GM12891 (cell line): ENCODE results near the gene ATE1.

Source experiments
- PAX5 ChIP-seq: IDR thresholded peaks from 2 replicates; pipeline ENCODE4 v1.6.1; 2011; ENCODE audit warnings: low read length, moderate library complexity, mild to moderate bottlenecking; ENCODE audit not compliant: insufficient read depth, severe bottlenecking
- POLR2A ChIP-seq: IDR thresholded peaks from 2 replicates; pipeline ENCODE4 v1.6.1; 2011; ENCODE audit warnings: low read depth, low read length, control low read depth
- POLR2AphosphoS5 ChIP-seq: IDR thresholded peaks from 2 replicates; pipeline ENCODE4 v1.6.1; 2011; ENCODE audit warnings: low read depth, low read length, control low read depth
- POU2F2 ChIP-seq: IDR thresholded peaks from 2 replicates; pipeline ENCODE4 v1.6.1; 2011; ENCODE audit warnings: low read depth, mild to moderate bottlenecking, control low read depth, low read length, moderate library complexity
- SPI1 ChIP-seq: IDR thresholded peaks from 2 replicates; pipeline ENCODE4 v1.6.1; 2011; ENCODE audit warnings: low read depth, low read length, control low read depth
- TAF1 ChIP-seq: IDR thresholded peaks from 2 replicates; pipeline ENCODE4 v1.6.1; 2011; ENCODE audit warnings: low read depth, low read length, control low read depth

DNA sequence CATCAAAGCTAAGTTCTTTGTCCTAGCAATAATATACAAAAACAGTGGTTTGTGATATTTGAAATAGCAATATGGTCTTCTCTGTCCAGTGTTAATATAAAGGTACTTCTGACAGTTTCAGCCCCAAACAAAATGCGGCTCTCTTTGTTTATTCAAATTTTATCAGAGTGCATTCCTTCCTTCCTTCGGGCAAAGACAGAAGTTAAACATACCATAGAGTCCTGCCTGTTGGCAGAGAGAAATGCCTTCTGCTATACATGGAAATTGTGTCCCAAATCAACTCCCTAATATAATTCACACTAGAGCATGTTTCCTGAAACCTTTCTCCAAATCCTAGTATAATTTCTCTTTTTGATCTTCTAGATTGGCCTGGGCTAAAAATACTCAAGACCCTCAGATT lies 21.2 kb upstream of the ATE1 start:
- TF ChIP-seq SPI1: no peak
- no peak for TF ChIP-seq TAF1
- no peak for TF ChIP-seq POLR2AphosphoS5
- TF ChIP-seq POLR2A: no peak
- no peak for TF ChIP-seq POU2F2
- no peak for TF ChIP-seq PAX5
